Natural killer cell treated with Interleukin-12 subunit alpha and Interleukin-12 subunit beta and Interleukin-15 and Interleukin-18, amount 100 ng/mL, for 72 hours (primary cell): ENCODE results near the gene GOLGA6B. TPM values are rescaled to one million over a fixed set of nuclear protein-coding genes. Genes with fewer than 3 reads are reported as not detected.
A peak's percentile ranks its signal among the peaks of the same experiment; 100 is the strongest.
"Not testable (repeated sequence)": the region's sequence is repeated elsewhere in the genome, so short reads cannot be mapped to it uniquely, and the experiment has no call there.

Source experiments
- ATAC-seq, 2 donors: fragments of 150-1000 bp; cut with Tn5 transposase in 1 of 2; sonication (Bioruptor Pico), chemical (Tn5 transposase) in 1 of 2; 2 replicates each; pipeline ENCODE4 v1.10.0; 2021
- DNase-seq: peaks from one replicate; pipeline ENCODE4 v3.0.0; 2022; ENCODE audit warnings: low spot score
- H3K27ac Mint-ChIP-seq, 2 donors: 1 replicate in 1 of 2; 2 replicates in 1 of 2; pipeline ENCODE4 v1.8.0; 2022; ENCODE audit warnings: mixed read lengths in 2 of 2, mild to moderate bottlenecking in 1 of 2, moderate library complexity in 1 of 2
- H3K27me3 Mint-ChIP-seq, 2 donors: 1 replicate in 1 of 2; 2 replicates in 1 of 2; pipeline ENCODE4 v1.8.0; 2022; ENCODE audit warnings: mixed read lengths in 2 of 2
- H3K36me3 Mint-ChIP-seq: one replicate; pipeline ENCODE4 v1.8.0; 2022; ENCODE audit warnings: mixed read lengths
- H3K4me1 Mint-ChIP-seq, 2 donors: 1 replicate in 1 of 2; 2 replicates in 1 of 2; pipeline ENCODE4 v1.8.0; 2022; ENCODE audit warnings: low read depth in 2 of 2, mixed read lengths in 2 of 2, mild to moderate bottlenecking in 1 of 2
- H3K4me3 Mint-ChIP-seq: one replicate; pipeline ENCODE4 v1.8.0; 2022; ENCODE audit warnings: mixed read lengths
- H3K9me3 Mint-ChIP-seq: 2 replicates; pipeline ENCODE4 v1.8.0; 2022; ENCODE audit warnings: mixed read lengths
- total RNA-seq, 2 donors: library from RNA; stranded (reverse); gene quantifications; one replicate each; pipeline ENCODE4 v1.2.3, GENCODE V29; 2022

The GOLGA6B gene
- total RNA-seq, 2 donors from 2014 or later: not detected

- not testable (repeated sequence) for H3K4me1 Mint-ChIP-seq, DNase-seq, ATAC-seq, H3K27ac Mint-ChIP-seq, H3K27me3 Mint-ChIP-seq, H3K4me3 Mint-ChIP-seq, H3K36me3 Mint-ChIP-seq, H3K9me3 Mint-ChIP-seq
Measured at GRCh38 chr15:72639759-72640483, 14.6 kb upstream of the GOLGA6B start.

GRCh38 chr15:72642271-72642670 is 12.2 kb upstream of the GOLGA6B start:
- H3K27ac Mint-ChIP-seq, H3K9me3 Mint-ChIP-seq, ATAC-seq, H3K4me1 Mint-ChIP-seq, DNase-seq, H3K36me3 Mint-ChIP-seq, H3K4me3 Mint-ChIP-seq, H3K27me3 Mint-ChIP-seq: not testable (repeated sequence)

- H3K27me3 Mint-ChIP-seq, DNase-seq, H3K4me1 Mint-ChIP-seq, H3K9me3 Mint-ChIP-seq, H3K4me3 Mint-ChIP-seq, H3K36me3 Mint-ChIP-seq, H3K27ac Mint-ChIP-seq, ATAC-seq: not testable (repeated sequence)
Measured at GRCh38 chr15:72648631-72649253, 5.8 kb upstream of the GOLGA6B start.

- not testable (repeated sequence) for H3K4me3 Mint-ChIP-seq, H3K36me3 Mint-ChIP-seq, ATAC-seq, H3K27me3 Mint-ChIP-seq, H3K27ac Mint-ChIP-seq, DNase-seq, H3K4me1 Mint-ChIP-seq, H3K9me3 Mint-ChIP-seq
Measured at GRCh38 chr15:72656014-72656413, 1.5 kb downstream of the GOLGA6B start.

- H3K4me1 Mint-ChIP-seq, H3K27me3 Mint-ChIP-seq, H3K9me3 Mint-ChIP-seq, H3K4me3 Mint-ChIP-seq, ATAC-seq, DNase-seq, H3K36me3 Mint-ChIP-seq, H3K27ac Mint-ChIP-seq: not testable (repeated sequence)
Measured at GRCh38 chr15:72661081-72661480, 6.6 kb downstream of the GOLGA6B start.

GRCh38 chr15:72663931-72664330 is 9.4 kb downstream of the GOLGA6B start:
- H3K27ac Mint-ChIP-seq, H3K4me3 Mint-ChIP-seq, H3K4me1 Mint-ChIP-seq, H3K36me3 Mint-ChIP-seq, H3K27me3 Mint-ChIP-seq, H3K9me3 Mint-ChIP-seq, ATAC-seq, DNase-seq: not testable (repeated sequence)

- not testable (repeated sequence) for ATAC-seq, H3K36me3 Mint-ChIP-seq, H3K4me3 Mint-ChIP-seq, H3K4me1 Mint-ChIP-seq, H3K27me3 Mint-ChIP-seq, H3K27ac Mint-ChIP-seq, H3K9me3 Mint-ChIP-seq, DNase-seq
Measured at GRCh38 chr15:72665706-72666105, 11.2 kb downstream of the GOLGA6B start.

GRCh38 chr15:72669803-72670202 is 15.3 kb downstream of the GOLGA6B start:
- not testable (repeated sequence) for H3K4me1 Mint-ChIP-seq, H3K27ac Mint-ChIP-seq, H3K27me3 Mint-ChIP-seq, H3K36me3 Mint-ChIP-seq, DNase-seq, ATAC-seq, H3K4me3 Mint-ChIP-seq, H3K9me3 Mint-ChIP-seq

GRCh38 chr15:72670656-72671352 is 16.3 kb downstream of the GOLGA6B start:
- H3K27ac Mint-ChIP-seq, H3K27me3 Mint-ChIP-seq, H3K9me3 Mint-ChIP-seq, H3K36me3 Mint-ChIP-seq, H3K4me1 Mint-ChIP-seq: not testable (repeated sequence)
- H3K4me3 Mint-ChIP-seq: peak overlapping the region; percentile 9
- DNase-seq: peak; percentile 74
- ATAC-seq: peak; percentile 93 to 97

- DNase-seq (no peak), ATAC-seq (no peak)
- no peaks in the 10 kb centered on the region for H3K9me3 Mint-ChIP-seq
- peaks cover 2 to 6% of the 10 kb centered on the region in 2 donors for H3K27me3 Mint-ChIP-seq
- H3K4me1 Mint-ChIP-seq: peaks cover 0 to 4% of the 10 kb centered on the region in 2 donors
- H3K4me3 Mint-ChIP-seq: no peak overlapping the region
- no peaks in the 10 kb centered on the region for H3K36me3 Mint-ChIP-seq
- H3K27ac Mint-ChIP-seq: no peak overlapping the region
Measured at GRCh38 chr15:72671525-72671924, 17.0 kb downstream of the GOLGA6B start.

- peaks cover 22 to 31% of the 10 kb centered on the region in 2 donors for H3K27me3 Mint-ChIP-seq
- no peaks in the 10 kb centered on the region for H3K36me3 Mint-ChIP-seq
- H3K27ac Mint-ChIP-seq: no peak overlapping the region
- DNase-seq (no peak), ATAC-seq (no peak)
- H3K9me3 Mint-ChIP-seq: no peaks in the 10 kb centered on the region
- H3K4me1 Mint-ChIP-seq: no peaks in the 10 kb centered on the region
- H3K4me3 Mint-ChIP-seq: no peak overlapping the region
Measured at GRCh38 chr15:72676838-72677237, 22.3 kb downstream of the GOLGA6B start.

- no peaks in the 10 kb centered on the region for H3K9me3 Mint-ChIP-seq
Measured at GRCh38 chr15:72680931-72681330, 26.4 kb downstream of the GOLGA6B start.

GRCh38 chr15:72682772-72683171 is 28.3 kb downstream of the GOLGA6B start:
- Mint-ChIP-seq H3K9me3 (no peaks in the 10 kb centered on the region), H3K27ac (no peak overlapping the region), H3K4me3 (no peak overlapping the region)

More at GRCh38 chr15:72680931-72681330, 26.4 kb downstream of the GOLGA6B start:
- Mint-ChIP-seq H3K27ac (no peak overlapping the region), H3K4me1 (peaks cover 7 to 8% of the 10 kb centered on the region in 2 donors), H3K27me3 (peaks cover 20 to 31% of the 10 kb centered on the region in 2 donors), H3K4me3 (no peak overlapping the region), H3K36me3 (no peaks in the 10 kb centered on the region)
- DNase-seq: no peak
- ATAC-seq: no peak

GRCh38 chr15:72685301-72685924 is 30.9 kb downstream of the GOLGA6B start:
- Mint-ChIP-seq H3K4me3 (peak overlapping the region; percentile 98), H3K4me1 (peaks cover 15% of the 10 kb centered on the region in 2 donors), H3K27ac (peak overlapping the region; percentile 91 to 98), H3K36me3 (no peaks in the 10 kb centered on the region), H3K9me3 (no peaks in the 10 kb centered on the region), H3K27me3 (peaks cover 0 to 3% of the 10 kb centered on the region in 2 donors)
- DNase-seq (no peak), ATAC-seq (no peak)

More at GRCh38 chr15:72682772-72683171, 28.3 kb downstream of the GOLGA6B start:
- H3K27me3 Mint-ChIP-seq: peaks cover 15 to 17% of the 10 kb centered on the region in 2 donors
- DNase-seq (no peak), ATAC-seq (no peak)
- H3K4me1 Mint-ChIP-seq: peaks cover 15% of the 10 kb centered on the region in 2 donors
- H3K36me3 Mint-ChIP-seq: no peaks in the 10 kb centered on the region
